ENCODE results near the gene OSR1.
"Not testable (repeated sequence)": the region's sequence is repeated elsewhere in the genome, so short reads cannot be mapped to it uniquely, and the experiment has no call there.

OSR1 gene

GRCh38 chr2:19336781-19337180, 21.6 kb downstream of the OSR1 start:
- Mint-ChIP-seq H3K27me3 (no peaks in the 10 kb centered on the region), H3K4me3 (no peak overlapping the region), H3K36me3 (peaks cover 7% of the 10 kb centered on the region), H3K4me1 (no peaks in the 10 kb centered on the region), H3K9me3 (no peaks in the 10 kb centered on the region), H3K27ac (no peak overlapping the region)
- ATAC-seq (ENCODE audit: low read depth), result no peak
- no peak for DNase-seq (ENCODE audit: low spot score in 2 of 2)

GRCh38 chr2:19332503-19332902, 25.9 kb downstream of the OSR1 start:
- DNase-seq (ENCODE audit: low spot score in 2 of 2) (no peak), ATAC-seq (ENCODE audit: low read depth) (no peak)
- Mint-ChIP-seq H3K27me3 (peaks cover 1% of the 10 kb centered on the region), H3K4me3 (no peak overlapping the region), H3K4me1 (no peaks in the 10 kb centered on the region), H3K36me3 (peaks cover 12% of the 10 kb centered on the region), H3K27ac (no peak overlapping the region), H3K9me3 (no peaks in the 10 kb centered on the region)

- Mint-ChIP-seq H3K36me3 (peaks cover 12% of the 10 kb centered on the region), H3K4me3 (no peak overlapping the region), H3K9me3 (no peaks in the 10 kb centered on the region), H3K27me3 (peaks cover 1% of the 10 kb centered on the region), H3K27ac (no peak overlapping the region), H3K4me1 (no peaks in the 10 kb centered on the region)
- ATAC-seq (ENCODE audit: low read depth) (no peak), DNase-seq (ENCODE audit: low spot score in 2 of 2) (no peak)
Observed at GRCh38 chr2:19331450-19331849, 27.0 kb downstream of the OSR1 start.

DNA sequence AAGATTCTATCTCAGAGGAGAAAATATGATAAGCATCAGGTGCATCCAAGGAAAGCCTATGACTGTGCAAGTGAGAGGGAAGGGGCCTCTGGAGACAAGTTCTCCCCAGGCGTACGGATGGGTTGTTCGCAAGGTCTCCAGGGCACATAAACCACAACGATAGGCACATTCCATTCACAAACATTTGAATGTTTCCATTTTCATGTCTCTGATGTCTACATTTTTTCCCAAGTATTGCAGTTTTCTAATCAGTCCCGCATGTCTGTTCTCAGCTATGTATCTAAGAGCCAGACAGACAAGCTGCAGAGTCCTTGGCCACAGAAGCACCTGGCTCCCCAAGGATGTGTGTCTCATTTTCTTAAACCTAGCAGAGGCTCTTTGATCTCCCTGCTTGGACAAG, 28.0 kb downstream of the OSR1 start:
- Mint-ChIP-seq H3K27me3 (peaks cover 1% of the 10 kb centered on the region), H3K27ac (no peak overlapping the region), H3K4me3 (no peak overlapping the region), H3K36me3 (peaks cover 12% of the 10 kb centered on the region), H3K4me1 (no peaks in the 10 kb centered on the region), H3K9me3 (no peaks in the 10 kb centered on the region)
- ATAC-seq (ENCODE audit: low read depth) (no peak), DNase-seq (ENCODE audit: low spot score in 2 of 2) (no peak)

DNA sequence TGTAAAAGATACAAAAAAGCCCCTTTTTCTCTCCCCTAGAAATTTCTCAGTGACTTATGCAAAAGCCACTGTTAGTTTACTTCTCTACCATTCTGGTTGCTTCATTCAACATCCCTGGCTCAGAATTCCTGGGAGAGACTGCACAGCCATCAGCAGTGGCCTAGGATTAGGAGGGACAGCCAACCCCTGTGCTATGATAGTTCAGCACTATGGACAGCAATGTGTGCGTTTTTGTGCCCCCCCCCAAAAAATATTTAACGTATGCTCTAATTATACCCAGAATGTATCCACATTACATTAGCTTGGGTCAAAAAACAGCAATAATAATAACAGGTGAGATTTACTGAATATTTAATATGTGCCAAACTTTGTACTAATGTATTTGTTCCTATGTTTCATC, 29.0 kb downstream of the OSR1 start:
- DNase-seq (ENCODE audit: low spot score in 2 of 2) (no peak), ATAC-seq (ENCODE audit: low read depth) (no peak)
- Mint-ChIP-seq H3K4me3 (no peak overlapping the region), H3K27me3 (peaks cover 1% of the 10 kb centered on the region), H3K4me1 (no peaks in the 10 kb centered on the region), H3K36me3 (peaks cover 9% of the 10 kb centered on the region), H3K9me3 (no peaks in the 10 kb centered on the region), H3K27ac (no peak overlapping the region)

DNA sequence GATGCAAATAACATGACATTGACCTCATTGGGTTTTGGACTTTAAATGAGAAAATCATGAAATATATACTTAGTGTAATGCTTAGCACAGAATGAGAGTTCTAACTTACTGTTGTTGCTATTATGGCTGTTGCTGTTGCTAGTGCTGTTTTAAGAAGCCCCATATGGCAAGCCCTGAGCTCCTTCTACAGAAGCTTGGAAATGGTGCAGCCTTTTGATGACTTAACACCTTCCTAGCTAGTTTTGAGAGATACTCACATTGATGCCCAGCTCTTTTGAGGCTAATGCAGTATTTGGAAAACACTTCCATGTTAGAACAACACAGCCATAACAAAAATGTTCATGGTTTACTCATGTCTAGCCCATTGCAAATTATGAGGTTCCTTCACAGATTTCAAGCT, 30.9 kb downstream of the OSR1 start:
- no peak overlapping the region for H3K4me3 Mint-ChIP-seq

GRCh38 chr2:19321946-19322345, 36.5 kb downstream of the OSR1 start:
- H3K4me1 Mint-ChIP-seq, result no peaks in the 10 kb centered on the region
- H3K27ac Mint-ChIP-seq, result no peak overlapping the region
- no peak for ATAC-seq (ENCODE audit: low read depth)
- no peak for DNase-seq (ENCODE audit: low spot score in 2 of 2)
- H3K4me3 Mint-ChIP-seq, result no peak overlapping the region
- H3K36me3 Mint-ChIP-seq, result peaks cover 6% of the 10 kb centered on the region
- H3K9me3 Mint-ChIP-seq, result peaks cover 3% of the 10 kb centered on the region
- H3K27me3 Mint-ChIP-seq, result no peaks in the 10 kb centered on the region

More for the DNA sequence above, 30.9 kb downstream of the OSR1 start:
- Mint-ChIP-seq H3K27me3 (peaks cover 1% of the 10 kb centered on the region), H3K4me1 (no peaks in the 10 kb centered on the region), H3K36me3 (peaks cover 7% of the 10 kb centered on the region), H3K27ac (no peak overlapping the region), H3K9me3 (peaks cover 1% of the 10 kb centered on the region)
- ATAC-seq (ENCODE audit: low read depth), result no peak
- DNase-seq (ENCODE audit: low spot score in 2 of 2), result no peak

DNA sequence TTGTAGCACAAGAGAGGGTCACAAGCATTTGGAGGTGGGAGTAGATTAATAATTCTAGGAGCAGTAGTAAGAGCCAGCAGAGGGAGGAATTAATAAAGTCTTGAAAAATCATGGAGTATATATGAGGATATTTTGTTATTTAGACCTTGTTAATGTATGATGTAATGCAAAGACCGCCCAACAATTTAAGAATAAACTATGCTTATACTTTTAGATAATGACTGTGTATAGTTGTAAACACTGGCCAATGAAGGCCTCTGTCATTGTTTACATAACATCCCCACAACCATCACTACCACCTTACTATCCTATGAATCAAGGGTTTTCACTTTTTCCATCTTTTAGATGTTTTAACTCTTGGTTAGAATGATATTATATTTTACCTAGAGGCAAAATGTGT, 37.6 kb downstream of the OSR1 start:
- H3K36me3 Mint-ChIP-seq, result peaks cover 6% of the 10 kb centered on the region
- ATAC-seq (ENCODE audit: low read depth) (no peak), DNase-seq (ENCODE audit: low spot score in 2 of 2) (no peak)
- H3K9me3 Mint-ChIP-seq, result peaks cover 3% of the 10 kb centered on the region
- H3K4me3 Mint-ChIP-seq, result no peak overlapping the region
- H3K27ac Mint-ChIP-seq, result no peak overlapping the region
- H3K27me3 Mint-ChIP-seq, result no peaks in the 10 kb centered on the region
- H3K4me1 Mint-ChIP-seq, result no peaks in the 10 kb centered on the region

- H3K4me3 Mint-ChIP-seq, result no peak overlapping the region
- H3K4me1 Mint-ChIP-seq, result no peaks in the 10 kb centered on the region
- no peak for ATAC-seq (ENCODE audit: low read depth)
- H3K9me3 Mint-ChIP-seq, result peaks cover 3% of the 10 kb centered on the region
- no peak overlapping the region for H3K27ac Mint-ChIP-seq
- peaks cover 6% of the 10 kb centered on the region for H3K36me3 Mint-ChIP-seq
- no peaks in the 10 kb centered on the region for H3K27me3 Mint-ChIP-seq
- DNase-seq (ENCODE audit: low spot score in 2 of 2), result no peak
Observed at GRCh38 chr2:19319698-19320097, 38.7 kb downstream of the OSR1 start.

DNA sequence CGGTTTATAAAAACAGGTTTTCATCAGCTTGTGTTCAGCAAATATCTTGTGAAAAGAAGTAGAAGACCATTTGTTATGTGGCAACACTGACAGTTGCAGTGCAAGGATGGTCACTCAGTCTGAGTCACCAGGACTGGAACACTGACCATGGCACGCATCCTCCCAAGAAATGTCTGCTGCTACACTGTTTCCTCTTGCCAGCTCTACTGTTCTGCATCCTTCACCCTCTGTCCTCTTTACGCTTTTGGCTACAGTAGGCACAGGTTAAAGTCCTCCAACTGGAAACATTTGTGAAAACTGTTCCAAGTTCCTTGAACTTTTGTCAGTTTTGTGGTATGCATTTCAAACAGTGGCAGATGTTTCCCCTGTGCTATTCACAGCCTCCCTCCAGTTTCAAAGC, 39.4 kb downstream of the OSR1 start:
- ATAC-seq (ENCODE audit: low read depth) (no peak), DNase-seq (ENCODE audit: low spot score in 2 of 2) (no peak)
- peaks cover 3% of the 10 kb centered on the region for H3K9me3 Mint-ChIP-seq
- H3K27ac Mint-ChIP-seq, result no peak overlapping the region
- peaks cover 5% of the 10 kb centered on the region for H3K36me3 Mint-ChIP-seq
- H3K27me3 Mint-ChIP-seq, result no peaks in the 10 kb centered on the region
- H3K4me3 Mint-ChIP-seq, result no peak overlapping the region
- no peaks in the 10 kb centered on the region for H3K4me1 Mint-ChIP-seq

DNA sequence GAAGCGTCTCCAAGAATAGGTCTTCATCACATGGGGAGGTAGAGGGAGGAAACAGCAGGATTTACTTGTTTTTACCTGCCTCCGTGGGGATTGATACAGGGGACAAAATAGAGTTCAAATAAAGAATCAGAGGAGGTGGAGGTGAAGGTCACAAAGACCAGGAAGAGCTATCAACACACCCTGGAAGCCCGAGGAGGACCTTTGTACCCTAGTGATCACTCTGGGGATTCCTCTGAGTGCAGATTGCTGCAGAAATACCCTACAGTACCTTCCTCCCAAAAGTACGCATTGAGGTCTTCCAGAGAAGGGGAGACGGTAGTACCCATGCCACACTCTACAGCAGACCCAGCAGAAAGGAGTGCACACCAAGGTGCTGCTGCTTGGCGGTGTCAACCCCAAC, 44.9 kb downstream of the OSR1 start:
- ATAC-seq (ENCODE audit: low read depth) (no peak), DNase-seq (ENCODE audit: low spot score in 2 of 2) (no peak)
- Mint-ChIP-seq H3K36me3 (peaks cover 1% of the 10 kb centered on the region), H3K27me3 (no peaks in the 10 kb centered on the region), H3K27ac (no peak overlapping the region), H3K4me3 (no peak overlapping the region), H3K4me1 (no peaks in the 10 kb centered on the region), H3K9me3 (peaks cover 2% of the 10 kb centered on the region)

DNA sequence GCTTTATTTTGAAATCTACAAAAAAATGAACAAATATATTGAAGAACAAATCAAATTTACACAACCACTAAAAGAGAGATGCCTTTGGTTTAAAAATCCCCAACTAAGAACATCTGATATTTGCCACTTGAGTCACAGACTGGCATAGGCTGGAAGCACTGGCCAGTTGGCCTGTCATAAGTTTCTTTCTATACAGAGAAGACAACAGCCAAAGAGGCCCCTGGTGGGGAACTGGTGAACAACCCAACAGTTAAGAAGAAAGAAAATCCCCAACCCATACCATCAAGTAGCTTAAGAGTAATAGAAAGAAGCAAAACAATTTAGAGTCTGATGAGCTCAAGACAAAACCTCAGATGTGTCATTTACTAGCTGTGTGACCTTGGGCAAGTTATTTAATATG, 45.5 kb downstream of the OSR1 start:
- no peak overlapping the region for H3K4me3 Mint-ChIP-seq
- no peak overlapping the region for H3K27ac Mint-ChIP-seq
- H3K36me3 Mint-ChIP-seq, result peaks cover 2% of the 10 kb centered on the region
- ATAC-seq (ENCODE audit: low read depth) (peak; percentile 34), DNase-seq (ENCODE audit: low spot score in 2 of 2) (no peak)
- no peaks in the 10 kb centered on the region for H3K4me1 Mint-ChIP-seq
- H3K9me3 Mint-ChIP-seq, result peaks cover 3% of the 10 kb centered on the region
- H3K27me3 Mint-ChIP-seq, result no peaks in the 10 kb centered on the region

DNA sequence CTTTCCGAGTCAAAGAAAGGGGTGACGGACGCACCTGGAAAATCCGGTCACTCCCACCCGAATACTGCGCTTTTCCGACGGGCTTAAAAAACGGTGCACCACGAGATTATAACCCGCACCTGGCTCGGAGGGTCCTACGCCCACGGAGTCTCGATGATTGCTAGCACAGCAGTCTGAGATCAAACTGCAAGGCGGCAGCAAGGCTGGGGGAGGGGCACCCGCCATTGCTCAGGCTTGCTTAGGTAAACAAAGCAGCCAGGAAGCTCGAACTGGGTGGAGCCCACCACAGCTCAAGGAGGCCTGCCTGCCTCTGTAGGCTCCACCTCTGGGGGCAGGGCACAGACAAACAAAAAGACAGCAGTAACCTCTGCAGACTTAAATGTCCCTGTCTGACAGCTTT, 52.4 kb downstream of the OSR1 start:
- H3K36me3 Mint-ChIP-seq; ATAC-seq (ENCODE audit: low read depth): not testable (repeated sequence)

GRCh38 chr2:19305400-19306055, 52.9 kb downstream of the OSR1 start:
- not testable (repeated sequence) for ATAC-seq (ENCODE audit: low read depth)

More for the DNA sequence above, 52.4 kb downstream of the OSR1 start:
- not testable (repeated sequence) for H3K4me1 Mint-ChIP-seq; H3K27ac Mint-ChIP-seq; H3K27me3 Mint-ChIP-seq; H3K4me3 Mint-ChIP-seq; H3K9me3 Mint-ChIP-seq; DNase-seq (ENCODE audit: low spot score in 2 of 2)

DNA sequence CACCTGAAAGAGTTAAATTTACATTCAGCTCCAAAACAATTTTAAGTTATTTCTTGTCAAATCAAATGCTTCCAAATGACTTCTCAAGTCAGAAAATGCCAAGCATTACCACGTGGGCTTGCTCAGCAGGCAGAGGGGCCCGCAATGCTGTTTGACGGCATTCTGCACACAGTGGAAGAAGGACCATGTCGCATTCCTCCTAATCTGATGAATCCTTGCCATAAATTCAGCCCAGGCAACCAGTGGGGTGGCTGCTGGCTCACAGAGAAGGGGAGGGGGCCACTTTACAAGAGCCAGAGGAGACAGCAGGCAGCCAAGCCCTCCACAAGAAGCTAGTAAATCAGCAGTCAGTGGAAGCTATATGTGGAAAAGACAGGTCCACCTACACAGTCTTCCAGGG, 56.7 kb downstream of the OSR1 start:
- H3K9me3 Mint-ChIP-seq, result no peaks in the 10 kb centered on the region
- H3K4me3 Mint-ChIP-seq, result no peak overlapping the region
- H3K4me1 Mint-ChIP-seq, result no peaks in the 10 kb centered on the region
- no peak overlapping the region for H3K27ac Mint-ChIP-seq
- peaks cover 3% of the 10 kb centered on the region for H3K27me3 Mint-ChIP-seq
- H3K36me3 Mint-ChIP-seq, result peaks cover 7% of the 10 kb centered on the region
- no peak for DNase-seq (ENCODE audit: low spot score in 2 of 2)
- ATAC-seq (ENCODE audit: low read depth), result no peak

More at GRCh38 chr2:19305400-19306055, 52.9 kb downstream of the OSR1 start:
- not testable (repeated sequence) for DNase-seq (ENCODE audit: low spot score in 2 of 2); H3K27me3 Mint-ChIP-seq; H3K4me3 Mint-ChIP-seq; H3K27ac Mint-ChIP-seq; H3K4me1 Mint-ChIP-seq; H3K36me3 Mint-ChIP-seq; H3K9me3 Mint-ChIP-seq
